ENCODE measurements around the gene CHD9.
"Not testable (repeated sequence)": the region's sequence is repeated elsewhere in the genome, so short reads cannot be mapped to it uniquely, and the experiment has no call there.

CHD9 gene

GRCh38 chr16:53045341-53046220 lies 9.2 kb upstream of the CHD9 start:
- DNase-seq (ENCODE audit: low read depth, low spot score): no peak

GRCh38 chr16:53047515-53047914 lies 7.3 kb upstream of the CHD9 start:
- not testable (repeated sequence) for H3K4me3 ChIP-seq (ENCODE audit: low read length); DNase-seq (ENCODE audit: low read depth, low spot score)

More at GRCh38 chr16:53045341-53046220, 9.2 kb upstream of the CHD9 start:
- H3K4me3 ChIP-seq (ENCODE audit: low read length): no peak overlapping the region

- H3K4me3 ChIP-seq (ENCODE audit: low read length): no peak overlapping the region
- no peak for DNase-seq (ENCODE audit: low read depth, low spot score)
Measured at GRCh38 chr16:53048139-53048915, 6.5 kb upstream of the CHD9 start.

GRCh38 chr16:53051255-53051654 lies 3.5 kb upstream of the CHD9 start:
- DNase-seq (ENCODE audit: low read depth, low spot score); H3K4me3 ChIP-seq (ENCODE audit: low read length): not testable (repeated sequence)

- H3K4me3 ChIP-seq (ENCODE audit: low read length): no peak within 1 kb of the TSS
- DNase-seq (ENCODE audit: low read depth, low spot score): no peak
Measured at GRCh38 chr16:53052519-53053501, 2.0 kb upstream of the CHD9 start, which contains the start of gene CHD9NB. CHD9NB (minus strand) TSS chr16:53052897; CDS start chr16:53044158, 8,739 bp downstream.

- H3K4me3 ChIP-seq (ENCODE audit: low read length): peak overlapping the region; percentile 80
- DNase-seq (ENCODE audit: low read depth, low spot score): peak; percentile 45
Measured at GRCh38 chr16:53053967-53054669, 673 bp upstream of the CHD9 start.

- peak; percentile 34 for DNase-seq (ENCODE audit: low read depth, low spot score)
- peak overlapping the region; percentile 80 for H3K4me3 ChIP-seq (ENCODE audit: low read length)
Measured at GRCh38 chr16:53055541-53056391, 975 bp downstream of the CHD9 start.

- DNase-seq (ENCODE audit: low read depth, low spot score): no peak
- no peak overlapping the region for H3K4me3 ChIP-seq (ENCODE audit: low read length)
Measured at GRCh38 chr16:53056392-53056881, 1.6 kb downstream of the CHD9 start.

- no peak overlapping the region for H3K4me3 ChIP-seq (ENCODE audit: low read length)
Measured at GRCh38 chr16:53057658-53058057, 2.9 kb downstream of the CHD9 start.

GRCh38 chr16:53058441-53058840 lies 3.6 kb downstream of the CHD9 start:
- H3K4me3 ChIP-seq (ENCODE audit: low read length): no peak overlapping the region
- no peak for DNase-seq (ENCODE audit: low read depth, low spot score)

More at GRCh38 chr16:53057658-53058057, 2.9 kb downstream of the CHD9 start:
- no peak for DNase-seq (ENCODE audit: low read depth, low spot score)

GRCh38 chr16:53058882-53059281 lies 4.1 kb downstream of the CHD9 start:
- no peak overlapping the region for H3K4me3 ChIP-seq (ENCODE audit: low read length)
- no peak for DNase-seq (ENCODE audit: low read depth, low spot score)

- no peak for DNase-seq (ENCODE audit: low read depth, low spot score)
- H3K4me3 ChIP-seq (ENCODE audit: low read length): no peak overlapping the region
Measured at GRCh38 chr16:53059672-53060071, 4.9 kb downstream of the CHD9 start.

- H3K4me3 ChIP-seq (ENCODE audit: low read length): no peak overlapping the region
- no peak for DNase-seq (ENCODE audit: low read depth, low spot score)
Measured at GRCh38 chr16:53061256-53061655, 6.5 kb downstream of the CHD9 start.

GRCh38 chr16:53061701-53062159 lies 6.9 kb downstream of the CHD9 start:
- DNase-seq (ENCODE audit: low read depth, low spot score): no peak
- H3K4me3 ChIP-seq (ENCODE audit: low read length): no peak overlapping the region

- DNase-seq (ENCODE audit: low read depth, low spot score): no peak
- no peak overlapping the region for H3K4me3 ChIP-seq (ENCODE audit: low read length)
Measured at GRCh38 chr16:53064081-53064578, 9.3 kb downstream of the CHD9 start.

- H3K4me3 ChIP-seq (ENCODE audit: low read length): no peak overlapping the region
- no peak for DNase-seq (ENCODE audit: low read depth, low spot score)
Measured at GRCh38 chr16:53065461-53066061, 10.8 kb downstream of the CHD9 start.

GRCh38 chr16:53067675-53068074 lies 12.9 kb downstream of the CHD9 start:
- no peak for DNase-seq (ENCODE audit: low read depth, low spot score)
- H3K4me3 ChIP-seq (ENCODE audit: low read length): no peak overlapping the region
